SU-DHL-6 (cell line): ENCODE measurements around the gene B4GALNT3.

Experiments
- H2AFZ ChIP-seq: fragments of 200-600 bp; sonication (generic); 2 replicates; pipeline ENCODE4 v1.6.1; 2014; ENCODE audit warnings: low read depth, mild to moderate bottlenecking, moderate library complexity, mixed read lengths, antibody characterized with exemption, low read length; ENCODE audit not compliant: severe bottlenecking
- H3F3A ChIP-seq: fragments of 200-600 bp; shearing (Covaris generic); 2 replicates; pipeline ENCODE4 v1.6.0; 2016; ENCODE audit warnings: antibody characterized with exemption, mild to moderate bottlenecking; ENCODE audit not compliant: insufficient read depth
- H3K27ac ChIP-seq: fragments of 200-600 bp; sonication (generic); 2 replicates; pipeline ENCODE4 v1.5.1; 2016; ENCODE audit warnings: low read depth, mild to moderate bottlenecking, low read length, moderate library complexity, mixed read lengths
- H3K27me3 ChIP-seq: fragments of 200-600 bp; sonication (generic), shearing (Covaris generic); 2 replicates; pipeline ENCODE4 v1.6.0; 2014; ENCODE audit warnings: mild to moderate bottlenecking, low read length
- H3K36me3 ChIP-seq: fragments of 200-600 bp; sonication (generic); 2 replicates; pipeline ENCODE4 v1.6.1; 2014; ENCODE audit warnings: mild to moderate bottlenecking, low read length, mixed read lengths
- H3K4me2 ChIP-seq: fragments of 300-600, 200-600 bp; shearing (Covaris generic), sonication (generic); 2 replicates; pipeline ENCODE4 v1.6.0; 2014; ENCODE audit warnings: low read length, low read depth, mild to moderate bottlenecking; ENCODE audit not compliant: poor library complexity, severe bottlenecking
- H3K4me3 ChIP-seq: fragments of 200-600 bp; sonication (generic); 2 replicates; pipeline ENCODE4 v1.5.1; 2014; ENCODE audit warnings: antibody characterized with exemption, low read length, mild to moderate bottlenecking, mixed read lengths; ENCODE audit not compliant: insufficient read depth, poor library complexity, severe bottlenecking
- H3K79me2 ChIP-seq: fragments of 200-600 bp; sonication (generic); 2 replicates; pipeline ENCODE4 v1.6.1; 2014; ENCODE audit warnings: mild to moderate bottlenecking, low read length, moderate library complexity; ENCODE audit not compliant: insufficient read depth
- H3K9ac ChIP-seq: fragments of 200-600 bp; sonication (generic); 2 replicates; pipeline ENCODE4 v1.7.0; 2014; ENCODE audit warnings: mild to moderate bottlenecking, low read length
- H3K9me2 ChIP-seq: fragments of 200-600 bp; sonication (generic); replicated peaks from 2 replicates; pipeline ENCODE4 v1.6.1; 2014; ENCODE audit warnings: low read length; ENCODE audit not compliant: insufficient read depth
- H3K9me3 ChIP-seq: fragments of 200-600 bp; sonication (generic); 2 replicates; pipeline ENCODE4 v1.6.1; 2014; ENCODE audit warnings: low read length, mixed read lengths; ENCODE audit not compliant: insufficient read depth
- H4K20me1 ChIP-seq: fragments of 200-600 bp; sonication (generic); 2 replicates; pipeline ENCODE4 v1.6.1; 2014; ENCODE audit warnings: low read depth, mild to moderate bottlenecking, antibody characterized with exemption, low read length, moderate library complexity, mixed read lengths
- CTCF ChIP-seq: fragments of 200-600 bp; sonication (generic); IDR thresholded peaks from one replicate; pipeline ENCODE4 v1.5.1; 2017; ENCODE audit warnings: antibody characterized with exemption, mild to moderate bottlenecking, low read length, moderate library complexity; ENCODE audit not compliant: insufficient read depth, poor library complexity, severe bottlenecking
- EZH2phosphoT487 ChIP-seq: fragments of 200-600 bp; sonication (generic), shearing (Covaris generic); conservative IDR thresholded peaks from 2 replicates; pipeline ENCODE4 v1.6.1; 2018; ENCODE audit warnings: mild to moderate bottlenecking, antibody characterized with exemption, low read length, moderate library complexity, mixed read lengths

B4GALNT3 gene

GRCh38 chr12:464484-465267, 4.9 kb downstream of the B4GALNT3 start:
- Histone ChIP-seq H3K27me3 (no peaks in the 10 kb centered on the region), H3F3A (no peaks in the 10 kb centered on the region; the same call in 1 of the 2 replicates), H3K4me2 (no peak overlapping the region), H3K9me3 (no peaks in the 10 kb centered on the region), H3K4me3 (no peak overlapping the region), H3K36me3 (no peaks in the 10 kb centered on the region), H3K79me2 (no peaks in the 10 kb centered on the region), H3K9ac (no peak overlapping the region), H2AFZ (no peak overlapping the region), H3K9me2 (no peaks in the 10 kb centered on the region), H3K27ac (no peak overlapping the region), H4K20me1 (no peaks in the 10 kb centered on the region)
- TF ChIP-seq CTCF, result no peak
- no peak for TF ChIP-seq EZH2phosphoT487

GRCh38 chr12:466039-466438, 6.3 kb downstream of the B4GALNT3 start:
- no peaks in the 10 kb centered on the region for H3K36me3 ChIP-seq
- no peaks in the 10 kb centered on the region for H3K27me3 ChIP-seq
- no peaks in the 10 kb centered on the region for H3K9me2 ChIP-seq

GRCh38 chr12:466762-467161, 7.0 kb downstream of the B4GALNT3 start:
- no peaks in the 10 kb centered on the region for H3F3A ChIP-seq
- H3K27ac ChIP-seq, result no peak overlapping the region
- H3K79me2 ChIP-seq, result no peaks in the 10 kb centered on the region
- no peaks in the 10 kb centered on the region for H3K9me2 ChIP-seq
- H2AFZ ChIP-seq, result no peak overlapping the region
- H3K4me3 ChIP-seq, result no peak overlapping the region
- H3K9me3 ChIP-seq, result no peaks in the 10 kb centered on the region
- no peaks in the 10 kb centered on the region for H4K20me1 ChIP-seq
- TF ChIP-seq CTCF (no peak), EZH2phosphoT487 (no peak)
- no peaks in the 10 kb centered on the region for H3K36me3 ChIP-seq
- H3K27me3 ChIP-seq, result no peaks in the 10 kb centered on the region
- H3K4me2 ChIP-seq, result no peak overlapping the region
- no peak overlapping the region for H3K9ac ChIP-seq

More at GRCh38 chr12:466039-466438, 6.3 kb downstream of the B4GALNT3 start:
- H3K79me2 ChIP-seq, result no peaks in the 10 kb centered on the region
- no peak overlapping the region for H3K27ac ChIP-seq
- no peaks in the 10 kb centered on the region; the same call in 1 of the 2 replicates for H3F3A ChIP-seq
- H3K9me3 ChIP-seq, result no peaks in the 10 kb centered on the region
- H4K20me1 ChIP-seq, result no peaks in the 10 kb centered on the region
- TF ChIP-seq EZH2phosphoT487, result no peak
- TF ChIP-seq CTCF, result no peak
- no peak overlapping the region for H3K9ac ChIP-seq
- H3K4me3 ChIP-seq, result no peak overlapping the region
- no peak overlapping the region for H2AFZ ChIP-seq
- H3K4me2 ChIP-seq, result no peak overlapping the region
